K562 (cell line): Measurements from ENCODE around the gene ATXN1L. TPM values are rescaled to one million over a fixed set of nuclear protein-coding genes. Genes with fewer than 3 reads are reported as not detected.
A peak's percentile ranks its signal among the peaks of the same experiment; 100 is the strongest.

Experiments
- ATAC-seq: fragments of 200-7000 bp; cut with Tn5 transposase; 3 replicates; pipeline ENCODE4 v1.9.1; 2020; ENCODE audit warnings: moderate library complexity
- BruUV-seq: library from RNA; stranded (reverse); fragments of 400-500 nt; replicated peaks from 2 replicates; lab custom pipeline; 2021; lab: Mats Ljungman, UMichigan
- CTCF ChIA-PET: fragments of 300-600 bp; formaldehyde crosslinking; extraction: SDS; loops from one replicate; lab custom pipeline; 2021; ENCODE audit warnings: low intra/inter-chr PET ratio; lab: Yijun Ruan, JAX
- POLR2A ChIA-PET: fragments of 300-600, 350-650 bp; sonication (Branson Sonifier 250); formaldehyde crosslinking; extraction: SDS; loops from one replicate; lab custom pipeline; 2021; ENCODE audit warnings: antibody characterized with exemption, inconsistent platforms; lab: Yijun Ruan, JAX
- DNase-seq, 4 experiments: peaks; one replicate each; pipeline versions ENCODE4 v3.0.0 to v3.0.0-alpha.2; 2011 to 2018; ENCODE audit warnings: low spot score in 3 of 4, mixed read lengths in 3 of 4; ENCODE audit errors: extremely low read depth in 1 of 4
- FAIRE-seq: peaks from 2 replicates; lab custom pipeline; 2011; peaks lifted over from hg19 to GRCh38; lab: Jason Lieb, UNC
- H2AFZ ChIP-seq: 2 replicates; pipeline ENCODE4 v1.6.0; 2011; ENCODE audit warnings: low read depth, low read length, control low read depth, inconsistent platforms
- H3K27ac ChIP-seq: fragments of 200-600 bp; 3 replicates; pipeline ENCODE4 v1.8.0; 2011; ENCODE audit warnings: low read depth, mild to moderate bottlenecking, control low read depth, inconsistent platforms, low read length, moderate library complexity, mixed read lengths; ENCODE audit errors: extremely low read depth
- H3K27me3 ChIP-seq, 2 experiments: fragments of 300-600 bp in 1 of 2; 2 replicates in 1 of 2; 3 replicates in 1 of 2; pipeline versions ENCODE4 v1.6.0 to v1.8.0; 2011; ENCODE audit warnings: inconsistent platforms in 2 of 2, low read length in 2 of 2, mild to moderate bottlenecking in 1 of 2, mixed read lengths in 1 of 2, moderate library complexity in 1 of 2; ENCODE audit not compliant: control insufficient read depth in 2 of 2, insufficient read depth in 2 of 2
- H3K36me3 ChIP-seq: fragments of 300-600 bp; 3 replicates; pipeline ENCODE4 v1.8.0; 2011; ENCODE audit warnings: mild to moderate bottlenecking, low read length, inconsistent platforms; ENCODE audit not compliant: control insufficient read depth, insufficient read depth
- H3K4me1 ChIP-seq, 2 experiments: fragments of 200-600 bp in 1 of 2; replicated peaks in 1 of 2; 2 replicates in 1 of 2; 3 replicates in 1 of 2; pipeline versions ENCODE4 v1.5.1 to v1.8.0; 2011; ENCODE audit warnings: inconsistent platforms in 2 of 2, low read length in 2 of 2, mild to moderate bottlenecking in 1 of 2, mixed read lengths in 1 of 2, moderate library complexity in 1 of 2; ENCODE audit not compliant: control insufficient read depth in 2 of 2, insufficient read depth in 2 of 2
- H3K4me2 ChIP-seq: 2 replicates; pipeline ENCODE4 v1.6.1; 2011; ENCODE audit warnings: low read length, control low read depth, inconsistent platforms, mixed read lengths; ENCODE audit not compliant: insufficient read depth
- H3K4me3 ChIP-seq: fragments of 200-600 bp; sonication (generic), shearing (Covaris generic); 2 replicates; pipeline ENCODE4 v1.5.1; 2016; ENCODE audit warnings: control low read depth, inconsistent platforms
- H3K79me2 ChIP-seq: fragments of 200-600 bp; 3 replicates; pipeline ENCODE4 v1.8.0; 2011; ENCODE audit warnings: low read length, inconsistent platforms; ENCODE audit not compliant: control insufficient read depth, insufficient read depth
- H3K9ac ChIP-seq, 2 experiments: 2 replicates each; pipeline versions ENCODE4 v1.6.0 to v1.6.1; 2011; ENCODE audit warnings: low read depth in 2 of 2, low read length in 2 of 2, control low read depth in 1 of 2, inconsistent platforms in 1 of 2, mild to moderate bottlenecking in 1 of 2, mixed read lengths in 1 of 2; ENCODE audit not compliant: insufficient read depth in 1 of 2
- H3K9me1 ChIP-seq: one replicate; pipeline ENCODE4 v1.6.0; 2011; ENCODE audit warnings: inconsistent platforms, mild to moderate bottlenecking, low read length, moderate library complexity; ENCODE audit not compliant: control insufficient read depth, insufficient read depth
- H3K9me3 ChIP-seq: replicated peaks from 2 replicates; pipeline ENCODE4 v1.5.1; 2011; ENCODE audit warnings: low read depth, low read length, inconsistent platforms; ENCODE audit not compliant: control insufficient read depth, insufficient read depth
- H4K20me1 ChIP-seq: replicated peaks from 2 replicates; pipeline ENCODE4 v1.6.1; 2011; ENCODE audit warnings: low read length, inconsistent platforms, mixed read lengths; ENCODE audit not compliant: control insufficient read depth, insufficient read depth
- CBX8 ChIP-seq: fragments of 200-600 bp; sonication (generic); IDR thresholded peaks from 2 replicates; pipeline ENCODE4 v1.6.1; 2012; ENCODE audit warnings: borderline replicate concordance, mixed run types, low read depth, mild to moderate bottlenecking, moderate library complexity, mixed read lengths, low read length, control low read depth, inconsistent platforms; ENCODE audit not compliant: poor library complexity, severe bottlenecking; ENCODE audit errors: extremely low read depth
- CREBBP ChIP-seq: IDR thresholded peaks from one replicate; pipeline ENCODE4 v1.6.1; 2012; ENCODE audit warnings: low read depth, mild to moderate bottlenecking, control low read depth, inconsistent platforms, low read length
- EHMT2 ChIP-seq: fragments of 450-650 bp; IDR thresholded peaks from 2 replicates; pipeline ENCODE4 v1.6.1; 2018; ENCODE audit warnings: antibody characterized with exemption
- ETV1 ChIP-seq: fragments of 450-650 bp; conservative IDR thresholded peaks from 2 replicates; pipeline ENCODE4 v1.6.1; 2016; ENCODE audit warnings: missing genetic modification characterization, control low read depth, low read depth, missing compliant biosample characterization
- NCOR1 ChIP-seq: fragments of 450-650 bp; IDR thresholded peaks from 2 replicates; pipeline ENCODE4 v1.6.1; 2016; ENCODE audit warnings: mild to moderate bottlenecking, moderate library complexity
- STAT5B ChIP-seq: fragments of 250-450 bp; sonication (Bioruptor Pico); IDR thresholded peaks from 2 replicates; pipeline ENCODE4 v1.8.0; 2021; ENCODE audit warnings: mild to moderate bottlenecking, inconsistent platforms
- TAF9B ChIP-seq: fragments of 450-650 bp; IDR thresholded peaks from 2 replicates; pipeline ENCODE4 v1.6.1; 2018; ENCODE audit warnings: mild to moderate bottlenecking; ENCODE audit not compliant: partially characterized antibody
- ZFX ChIP-seq: sonication (generic); formaldehyde crosslinking; IDR thresholded peaks from 2 replicates; pipeline ENCODE4 v1.8.0; 2022; ENCODE audit warnings: mild to moderate bottlenecking, missing genetic modification reagents, moderate library complexity
- ZNF23 ChIP-seq: fragments of 250-450 bp; sonication (Bioruptor Pico); IDR thresholded peaks from 2 replicates; pipeline ENCODE4 v1.4.0; 2020; ENCODE audit warnings: mild to moderate bottlenecking
- ZNF561 ChIP-seq: fragments of 450-650 bp; formaldehyde crosslinking; conservative IDR thresholded peaks from 2 replicates; pipeline ENCODE4 v1.4.0; 2020; ENCODE audit warnings: mild to moderate bottlenecking, moderate library complexity
- WGBS: fragments of 100-300 bp; shearing (Covaris generic); methylation state at CpG from one replicate; pipeline ENCODE4 v1.1.6; 2016; ENCODE audit warnings: low coverage, mixed read lengths; ENCODE audit not compliant: insufficient coverage; ENCODE audit errors: missing lambda C conversion rate; 5-methylcytosine and 5-hydroxymethylcytosine counted together
- in situ Hi-C: fragments of 300-500 bp; cut with MboI; formaldehyde crosslinking; loops from 4 replicates; pipeline ENCODE4 v1.15.0; 2018; ENCODE audit warnings: inconsistent platforms, mixed read lengths
- intact Hi-C: fragments of 100-400 bp; cut with micrococcal nuclease; formaldehyde crosslinking; loops from 2 replicates; pipeline ENCODE4 v1.14.2; 2022
- polyA plus RNA-seq, 8 experiments: library from polyadenylated mRNA; depleted of rRNA in 4 of 8; stranded (reverse) in 5 of 8; unstranded in 3 of 8; fragments of >200 nt; fragmentation: Nextera tagmentation in 2 of 8; fragmentation: Illumina TruSeq in 1 of 8; extraction: Ambion mirVana in 2 of 8; extraction: Trizol in 1 of 8; gene quantifications; 2 replicates each; pipeline versions ENCODE4 v1.2.1 to v1.2.3, GENCODE V29; 2011 to 2014; ENCODE audit warnings: inconsistent platforms in 1 of 8, missing spikeins in 1 of 8
- total RNA-seq, 7 experiments: library from RNA; depleted of rRNA in 6 of 7; stranded (reverse); fragments of >200 nt in 6 of 7; fragmentation: Illumina TruSeq in 2 of 7; extraction: Trizol in 2 of 7; gene quantifications; 2 replicates each; pipeline versions ENCODE4 v1.2.1 to v1.2.3, GENCODE V29; 2011 to 2021; ENCODE audit warnings: low replicate concordance in 1 of 7

Gene ATXN1L
- total and polyA plus RNA-seq, 9 of the 15 experiments (the other 6 are each of a cell fraction or from before 2014, with no cell fraction given), result 1.4 to 11.3 (median 9.3) TPM

DNA sequence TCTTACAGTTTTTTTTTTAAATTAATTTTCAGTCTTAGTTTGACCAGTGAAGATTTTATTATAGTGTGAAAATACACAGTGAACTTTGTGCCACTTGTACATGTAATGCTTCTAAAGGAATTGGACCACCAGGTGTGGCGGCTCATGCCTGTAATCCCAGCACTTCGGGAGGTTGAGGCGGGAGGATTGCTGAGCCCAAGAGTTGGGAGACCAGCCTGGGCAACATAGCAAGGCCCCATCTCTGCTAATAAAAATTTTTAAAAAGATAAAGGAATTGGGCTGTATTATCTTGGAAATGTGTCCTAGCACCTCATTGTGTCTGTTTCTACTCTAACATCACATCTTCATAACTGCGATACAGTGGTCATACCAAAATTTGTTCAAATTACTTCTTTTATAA lies 53.4 kb downstream of the ATXN1L start:
- CTCF ChIA-PET, result no interaction called here
- peaks cover 14% of the 10 kb centered on the region for H3K36me3 ChIP-seq
- no peak for DNase-seq
- H3K4me2 ChIP-seq, result no peak overlapping the region
- in situ Hi-C loops (no loop called here), intact Hi-C loops (no loop called here)
- WGBS, result 93% methylated on average over 4 of the region's 4 CpGs
- peaks cover 11% of the 10 kb centered on the region; the same call in 1 of the 2 replicates for H4K20me1 ChIP-seq
- no peaks in the 10 kb centered on the region for H3K27me3 ChIP-seq
- no TSS peak for BruUV-seq
- no peak overlapping the region for H2AFZ ChIP-seq
- H3K79me2 ChIP-seq, result peaks cover 99% of the 10 kb centered on the region
- ATAC-seq, result no peak
- no peak for FAIRE-seq
- no peak for TF ChIP-seq ZNF561 (CRISPR knock-in tag)
- TF ChIP-seq STAT5B, result no peak
- TF ChIP-seq ZNF23, result no peak
- no peak for TF ChIP-seq ZFX
- TF ChIP-seq EHMT2, result no peak
- TF ChIP-seq NCOR1, result no peak
- TF ChIP-seq CBX8, result no peak
- no peak for TF ChIP-seq ETV1 (tag)
- TF ChIP-seq TAF9B, result no peak
- TF ChIP-seq CREBBP, result no peak
- no peaks in the 10 kb centered on the region for H3K9me1 ChIP-seq
- H3K9me3 ChIP-seq, result no peaks in the 10 kb centered on the region
- H3K9ac ChIP-seq, result peak overlapping the region in 1 of 2 experiments; percentile 63; a peak in 1 of 4 replicates
- peaks cover 0 to 18% of the 10 kb centered on the region in 2 experiments; a peak in 3 of 5 replicates for H3K4me1 ChIP-seq
- POLR2A ChIA-PET, result interaction anchor here (0.6 to 1.8 kb wide), 4 partner anchors 16 to 29 kb away, joined by 4 to 8 read pairs (median 5); partner anchors contain the start of gene ZNF821
- H3K27ac ChIP-seq, result no peak overlapping the region
- H3K4me3 ChIP-seq, result no peak overlapping the region
